Measurements from ENCODE around the gene NEURL3.
A peak's percentile ranks its signal among the peaks of the same experiment; 100 is the strongest.

GRCh38 chr2:96527286-96528005, 22.3 kb upstream of the NEURL3 start:
- TF ChIP-seq EZH2 (IDR thresholded peaks at IDR 0.05; ENCODE audit: low read length, missing control alignments): no peak
- peak; percentile 26 to 44 for TF ChIP-seq CTCF (conservative IDR thresholded peaks at IDR 0.05 in 1 of 2, IDR thresholded peaks at IDR 0.05 in 1 of 2; ENCODE audit: low read depth in 1 of 2, low read length in 2 of 2)
